ENCODE measurements around the gene NDUFB5. TPM values are rescaled to one million over a fixed set of nuclear protein-coding genes. Genes with fewer than 3 reads are reported as not detected.

NDUFB5 gene
- total RNA-seq, 1 experiment from 2014 or later, result 256 TPM

DNA sequence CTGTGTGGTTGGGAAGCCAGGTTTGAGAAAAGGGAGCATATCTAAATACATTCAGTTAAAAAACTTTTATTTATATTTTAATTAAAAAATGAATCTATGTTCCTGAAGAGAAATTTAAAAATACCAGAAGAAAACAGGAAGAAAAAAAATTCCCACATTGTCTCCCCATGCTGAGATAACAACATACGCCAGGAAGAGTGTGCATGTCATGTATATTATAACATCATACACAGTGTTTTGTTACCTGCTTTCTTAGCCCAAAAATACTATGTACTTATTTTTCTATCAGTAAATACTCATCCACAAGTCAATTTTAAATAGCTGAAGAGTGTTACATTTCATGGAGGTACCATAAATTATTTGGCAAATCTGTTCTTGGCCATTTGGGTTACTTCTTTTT lies 66.7 kb downstream of the NDUFB5 start:
- in situ Hi-C loops (cut with HindIII; ENCODE audit: low sequenced_read_pairs), result no loop called here
- no peak for DNase-seq (ENCODE audit: low spot score)

DNA sequence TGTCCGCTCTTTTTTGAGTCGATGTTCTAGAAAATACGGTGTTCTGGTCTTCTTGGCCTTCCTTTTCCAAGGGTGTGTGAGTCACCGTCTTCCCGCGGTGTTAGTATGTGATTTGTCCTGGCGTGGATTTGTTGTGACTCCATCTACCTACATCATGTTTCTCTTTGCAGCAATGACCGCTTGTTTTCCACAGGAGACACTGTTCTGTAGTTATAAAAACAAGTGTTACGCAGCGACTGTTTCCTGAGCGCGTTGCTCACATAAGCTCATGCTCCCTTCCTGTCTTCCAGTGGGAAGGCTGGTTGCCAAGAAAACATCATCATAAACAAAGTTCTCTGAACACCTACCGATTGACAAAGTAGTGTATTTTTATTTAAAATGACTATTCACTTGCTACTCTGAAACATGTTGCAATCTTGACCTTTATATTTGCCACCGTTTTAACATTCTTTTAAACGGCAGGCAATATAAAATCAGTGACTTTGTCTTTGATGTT lies 67.2 kb downstream of the NDUFB5 start:
- no peak for DNase-seq (ENCODE audit: low spot score)
- in situ Hi-C loops (cut with HindIII; ENCODE audit: low sequenced_read_pairs), result no loop called here

DNA sequence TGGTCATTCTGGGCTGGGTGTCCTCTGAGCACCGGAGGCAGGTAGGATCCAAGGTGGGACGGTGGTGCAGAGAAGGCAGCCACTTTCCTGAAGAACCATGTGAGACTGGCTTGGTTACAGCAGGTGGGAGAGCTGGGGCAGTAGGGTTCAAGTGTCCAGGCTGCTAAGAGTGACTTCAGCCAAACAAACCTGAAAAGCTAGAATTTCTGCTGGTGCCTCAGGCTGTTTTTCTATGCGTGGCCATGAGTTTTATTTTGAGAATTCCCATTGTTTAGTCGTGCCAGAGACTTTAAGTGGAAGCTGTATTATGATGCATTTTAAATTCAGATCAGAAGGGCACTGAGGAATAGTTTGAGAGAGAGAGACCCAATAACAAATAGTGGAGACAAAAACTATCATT lies 68.3 kb downstream of the NDUFB5 start:
- DNase-seq (ENCODE audit: low spot score), result no peak
- in situ Hi-C loops (cut with HindIII; ENCODE audit: low sequenced_read_pairs), result no loop called here

DNA sequence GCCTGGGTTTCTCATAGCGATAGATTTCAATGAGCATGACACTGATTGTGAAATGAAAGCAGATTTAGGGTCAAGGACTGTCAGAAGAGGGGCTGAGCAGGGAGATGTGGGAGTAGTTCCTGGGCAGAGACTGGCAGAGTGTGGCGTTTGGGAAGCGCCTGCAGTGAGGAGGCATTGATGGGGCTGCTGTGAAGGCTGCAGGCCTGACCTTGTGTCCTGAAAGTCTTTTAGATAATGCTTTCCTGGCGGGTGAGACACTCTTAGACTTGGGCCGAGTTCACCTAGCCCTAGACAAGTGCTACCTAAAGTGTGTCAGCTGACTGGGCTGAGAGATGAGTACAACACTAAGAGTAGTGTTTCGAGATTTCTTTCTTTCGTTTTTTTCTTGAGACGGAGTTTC lies 68.9 kb downstream of the NDUFB5 start:
- DNase-seq (ENCODE audit: low spot score), result no peak
- in situ Hi-C loops (cut with HindIII; ENCODE audit: low sequenced_read_pairs), result no loop called here

DNA sequence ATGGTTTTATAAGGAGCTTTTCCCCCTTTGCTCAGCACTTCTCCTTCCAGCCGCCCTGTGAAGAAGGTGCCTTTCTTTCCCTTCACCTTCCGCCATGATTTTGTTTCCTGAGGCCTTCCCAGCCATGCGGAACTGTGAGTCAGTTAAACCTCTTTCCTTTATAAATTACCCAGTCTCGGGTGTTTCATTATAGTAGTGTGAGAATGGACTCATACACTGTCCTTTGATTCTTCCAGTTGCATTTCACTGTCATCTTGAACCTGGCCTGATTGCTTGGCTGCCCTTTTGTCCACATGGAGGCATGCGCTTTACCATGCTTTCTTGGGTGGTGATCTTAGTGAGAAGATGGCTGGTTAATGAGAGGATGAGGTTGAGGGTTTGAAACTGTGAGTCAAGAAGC lies 71.5 kb downstream of the NDUFB5 start:
- no peak for DNase-seq (ENCODE audit: low spot score)
- in situ Hi-C loops (cut with HindIII; ENCODE audit: low sequenced_read_pairs), result no loop called here

Other genes starting within 250 kb of the NDUFB5 start
- 36.4 and 54.4 TPM in 2 replicates for gene GNB4, start 153.3 kb upstream of the NDUFB5 start, total RNA-seq (2014; rRNA removed; shearing (Covaris generic))
- 84.7 and 120 TPM in 2 replicates for gene ACTL6A, start 41.9 kb upstream of the NDUFB5 start, total RNA-seq (2014; rRNA removed; shearing (Covaris generic))
- 70.3 and 115 TPM in 2 replicates for gene MRPL47, start 156 bp upstream of the NDUFB5 start, total RNA-seq (2014; rRNA removed; shearing (Covaris generic))
- 13.3 and 14.0 TPM in 2 replicates for gene USP13, start 48.2 kb downstream of the NDUFB5 start, total RNA-seq (2014; rRNA removed; shearing (Covaris generic))

All from G401 (cell line).